Cardiac muscle cell (in vitro differentiated cells and primary cell): Measurements from ENCODE around the gene MAG. TPM values are rescaled to one million over a fixed set of nuclear protein-coding genes. Genes with fewer than 3 reads are reported as not detected.

Experiments
- DNase-seq, 2 donors: peaks; one replicate each; pipeline versions ENCODE4 v3.0.0 to v3.0.0-alpha.2; 2010 to 2017; ENCODE audit warnings: low read depth in 1 of 2, low spot score in 1 of 2
- H3K27ac ChIP-seq: fragments of 200-600 bp; sonication (generic); 2 replicates; pipeline ENCODE4 v1.5.1; 2016
- H3K27me3 ChIP-seq: fragments of 200-600 bp; sonication (generic); 2 replicates; pipeline ENCODE4 v1.6.0; 2016; ENCODE audit warnings: control low read depth
- H3K36me3 ChIP-seq: fragments of 200-600 bp; sonication (generic); 2 replicates; pipeline ENCODE4 v1.5.1; 2016; ENCODE audit warnings: control low read depth
- H3K4me1 ChIP-seq: fragments of 200-600 bp; sonication (generic); 2 replicates; pipeline ENCODE4 v1.8.1; 2017; ENCODE audit warnings: low read depth, mild to moderate bottlenecking, mixed run types
- H3K4me3 ChIP-seq: fragments of 200-600 bp; sonication (generic); 2 replicates; pipeline ENCODE4 v1.5.1; 2016; ENCODE audit warnings: mild to moderate bottlenecking
- H3K9me3 ChIP-seq: fragments of 200-600 bp; sonication (generic); 2 replicates; pipeline ENCODE4 v1.5.1; 2017; ENCODE audit warnings: low read depth, mild to moderate bottlenecking, control low read depth
- polyA plus RNA-seq: library from polyadenylated mRNA; unstranded; fragments of >200 nt; fragmentation: Nextera tagmentation; extraction: Ambion mirVana; gene quantifications from 2 replicates; pipeline ENCODE4 v1.2.1, GENCODE V29; 2016
- total RNA-seq: library from RNA; depleted of rRNA; stranded (reverse); fragments of >200 nt; gene quantifications from 2 replicates; pipeline ENCODE4 v1.2.3, GENCODE V29; 2016
- TF ChIP-seq, protein P1 (sequence below): IDR thresholded peaks from 2 replicates; pipeline ENCODE4 v1.5.1; 2012; ENCODE audit warnings: low read depth, mild to moderate bottlenecking, low read length

MAG gene
- total and polyA plus RNA-seq, 2 experiments from 2014 or later, result 1.2 to 2.1 TPM

DNA sequence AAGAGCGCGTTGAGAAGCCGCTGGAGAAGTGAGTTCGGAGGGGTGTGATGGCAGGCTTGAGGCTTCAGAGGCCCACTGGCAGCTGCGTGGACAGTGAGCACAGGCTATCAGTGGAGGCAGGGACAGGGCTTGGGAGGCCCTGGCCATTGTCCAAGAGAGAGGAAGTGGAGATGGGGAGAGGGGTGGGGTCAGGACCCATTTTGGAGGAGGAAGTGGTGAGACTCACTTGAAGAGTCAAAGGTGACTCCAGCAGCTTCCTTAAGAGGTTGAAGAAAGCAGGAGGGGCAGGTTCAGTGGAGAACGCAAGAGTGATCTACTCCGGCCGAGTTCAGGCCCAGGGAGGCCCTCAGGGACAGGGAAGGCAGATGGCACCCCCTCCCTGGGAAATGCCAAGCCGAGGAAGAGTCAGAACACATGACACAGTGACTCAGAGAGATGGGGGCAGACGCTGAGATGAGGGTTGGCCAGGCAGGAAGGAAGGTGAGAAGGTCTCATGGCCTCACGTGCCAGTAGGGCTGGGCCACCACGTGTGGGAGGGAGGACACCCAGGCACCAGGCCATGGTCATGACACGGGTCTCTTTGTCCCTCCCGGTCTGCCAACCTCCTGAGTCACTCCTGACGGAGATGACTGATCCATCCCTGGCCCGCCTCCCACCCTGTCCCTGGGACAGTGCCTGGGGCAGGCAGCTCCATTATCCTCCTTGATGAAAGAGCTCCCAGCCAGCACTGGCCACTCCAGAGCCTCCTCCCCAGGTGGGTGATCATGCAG lies 26.9 kb downstream of the MAG start:
- Histone ChIP-seq H3K4me3 (no peak overlapping the region), H3K4me1 (no peaks in the 10 kb centered on the region), H3K9me3 (no peaks in the 10 kb centered on the region), H3K36me3 (no peaks in the 10 kb centered on the region), H3K27ac (no peak overlapping the region), H3K27me3 (no peaks in the 10 kb centered on the region)
- TF ChIP-seq, protein P1, sequence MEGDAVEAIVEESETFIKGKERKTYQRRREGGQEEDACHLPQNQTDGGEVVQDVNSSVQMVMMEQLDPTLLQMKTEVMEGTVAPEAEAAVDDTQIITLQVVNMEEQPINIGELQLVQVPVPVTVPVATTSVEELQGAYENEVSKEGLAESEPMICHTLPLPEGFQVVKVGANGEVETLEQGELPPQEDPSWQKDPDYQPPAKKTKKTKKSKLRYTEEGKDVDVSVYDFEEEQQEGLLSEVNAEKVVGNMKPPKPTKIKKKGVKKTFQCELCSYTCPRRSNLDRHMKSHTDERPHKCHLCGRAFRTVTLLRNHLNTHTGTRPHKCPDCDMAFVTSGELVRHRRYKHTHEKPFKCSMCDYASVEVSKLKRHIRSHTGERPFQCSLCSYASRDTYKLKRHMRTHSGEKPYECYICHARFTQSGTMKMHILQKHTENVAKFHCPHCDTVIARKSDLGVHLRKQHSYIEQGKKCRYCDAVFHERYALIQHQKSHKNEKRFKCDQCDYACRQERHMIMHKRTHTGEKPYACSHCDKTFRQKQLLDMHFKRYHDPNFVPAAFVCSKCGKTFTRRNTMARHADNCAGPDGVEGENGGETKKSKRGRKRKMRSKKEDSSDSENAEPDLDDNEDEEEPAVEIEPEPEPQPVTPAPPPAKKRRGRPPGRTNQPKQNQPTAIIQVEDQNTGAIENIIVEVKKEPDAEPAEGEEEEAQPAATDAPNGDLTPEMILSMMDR, result no peak
- peak in 1 of 2 donors; percentile 58 for DNase-seq

DNA sequence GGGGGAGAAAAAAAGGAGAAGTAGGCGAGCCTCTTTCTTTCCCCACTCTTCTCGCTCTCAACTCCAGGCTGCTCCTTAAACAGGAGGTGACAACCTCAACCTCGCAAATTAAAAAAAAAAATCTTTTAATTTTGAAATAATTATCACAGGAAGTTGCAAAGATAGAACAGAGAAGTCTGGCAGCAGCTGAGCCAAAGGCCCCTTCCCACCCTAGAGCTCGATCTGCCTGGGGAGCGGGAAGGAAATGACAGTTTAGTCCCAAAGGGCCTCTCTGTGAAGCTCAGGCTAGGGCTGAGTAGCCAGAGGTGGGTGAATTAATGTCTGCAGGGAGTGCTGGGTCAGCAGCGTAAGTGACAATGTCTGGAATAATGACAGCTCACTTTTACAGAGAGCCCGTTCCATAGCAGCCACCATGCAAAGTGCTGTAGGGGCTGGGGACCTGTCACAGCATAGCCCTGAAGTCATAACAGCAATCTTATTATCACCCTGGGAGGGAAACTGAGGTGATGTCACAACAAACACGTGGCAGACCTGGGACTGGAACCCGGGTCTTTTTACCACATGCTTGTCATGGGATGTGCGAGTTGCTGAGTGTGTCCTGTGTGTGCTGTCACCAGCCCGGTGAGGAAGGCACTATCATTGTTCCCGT lies 28.2 kb downstream of the MAG start:
- no peak overlapping the region for H3K27ac ChIP-seq
- no peaks in the 10 kb centered on the region for H3K9me3 ChIP-seq
- H3K36me3 ChIP-seq, result no peaks in the 10 kb centered on the region
- no peaks in the 10 kb centered on the region for H3K4me1 ChIP-seq
- DNase-seq, result no peak
- H3K27me3 ChIP-seq, result no peaks in the 10 kb centered on the region
- no peak overlapping the region for H3K4me3 ChIP-seq
- TF ChIP-seq, protein P1, result no peak

DNA sequence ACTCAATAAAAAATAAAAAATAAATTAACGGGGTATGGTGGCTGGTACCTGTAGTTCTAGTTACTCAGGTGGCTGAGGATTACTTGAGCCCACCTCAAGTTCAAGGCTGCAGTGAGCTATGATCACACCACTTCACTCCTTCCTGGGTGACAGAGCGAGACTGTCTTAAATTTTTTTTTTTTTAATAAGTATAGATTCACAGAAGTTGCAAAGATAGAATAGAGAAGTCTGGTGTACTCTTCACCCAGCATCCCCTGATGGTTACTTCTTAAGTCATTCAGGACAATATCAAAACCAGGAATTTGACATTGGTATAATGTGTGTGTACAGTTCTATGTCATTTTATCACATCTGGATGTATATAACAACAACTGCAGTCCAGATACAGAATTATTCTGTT lies 29.3 kb downstream of the MAG start:
- Histone ChIP-seq H3K4me1 (no peaks in the 10 kb centered on the region), H3K9me3 (no peaks in the 10 kb centered on the region), H3K4me3 (no peak overlapping the region), H3K36me3 (no peaks in the 10 kb centered on the region), H3K27ac (no peak overlapping the region), H3K27me3 (no peaks in the 10 kb centered on the region)
- TF ChIP-seq, protein P1, result no peak
- DNase-seq, result no peak

DNA sequence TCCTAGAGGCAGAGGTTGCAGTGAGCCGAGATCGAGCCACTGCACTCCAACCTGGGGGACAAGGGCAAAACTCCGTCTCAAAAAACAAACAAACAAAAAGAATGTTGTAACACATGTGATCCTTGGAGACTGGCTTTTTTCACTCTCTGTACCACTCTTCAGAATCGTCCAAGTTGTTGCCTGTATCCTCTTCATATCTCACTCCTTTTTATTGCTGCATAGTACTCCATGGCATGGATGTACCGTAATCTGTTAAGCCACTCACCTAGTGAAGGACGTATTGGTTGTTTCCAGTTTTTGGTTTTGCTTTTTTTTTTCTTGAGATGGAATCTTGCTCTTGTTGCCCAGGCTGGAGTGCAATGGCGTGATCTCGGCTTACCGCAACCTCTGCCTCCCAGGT lies 30.1 kb downstream of the MAG start:
- no peak overlapping the region for H3K27ac ChIP-seq
- TF ChIP-seq, protein P1, result no peak
- DNase-seq, result no peak
- H3K36me3 ChIP-seq, result no peaks in the 10 kb centered on the region
- no peak overlapping the region for H3K4me3 ChIP-seq
- H3K27me3 ChIP-seq, result no peaks in the 10 kb centered on the region
- no peaks in the 10 kb centered on the region for H3K4me1 ChIP-seq
- no peaks in the 10 kb centered on the region for H3K9me3 ChIP-seq

DNA sequence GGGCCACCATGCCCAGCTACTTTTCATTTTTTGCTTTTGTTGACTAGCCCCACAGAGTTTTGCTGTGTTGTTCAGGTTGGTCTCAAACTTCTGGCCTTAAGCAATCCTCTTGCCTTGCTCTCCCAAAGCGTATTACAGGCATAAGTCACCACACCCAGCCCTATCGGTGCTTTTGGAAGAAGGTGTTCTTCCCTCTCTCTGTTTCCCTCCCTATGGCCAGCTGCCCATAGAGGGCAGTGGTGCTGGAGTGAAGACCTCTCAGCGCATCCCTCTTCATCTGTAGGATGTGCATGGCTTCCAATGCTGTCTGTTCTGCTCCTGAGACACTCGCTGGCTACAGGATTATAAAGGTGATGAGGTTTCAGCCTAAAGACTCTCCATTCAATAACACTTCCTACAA lies 35.7 kb downstream of the MAG start:
- Histone ChIP-seq H3K36me3 (no peaks in the 10 kb centered on the region), H3K9me3 (no peaks in the 10 kb centered on the region), H3K27me3 (no peaks in the 10 kb centered on the region), H3K4me3 (no peak overlapping the region), H3K4me1 (no peaks in the 10 kb centered on the region), H3K27ac (no peak overlapping the region)
- TF ChIP-seq, protein P1, result peak; percentile 30
- DNase-seq, result no peak
